ENCODE measurements around the gene TCF7L1. TPM values are rescaled to one million over a fixed set of nuclear protein-coding genes. Genes with fewer than 3 reads are reported as not detected.

TCF7L1 gene
- total RNA-seq, 1 donor from 2014 or later: 8.0 TPM

DNA sequence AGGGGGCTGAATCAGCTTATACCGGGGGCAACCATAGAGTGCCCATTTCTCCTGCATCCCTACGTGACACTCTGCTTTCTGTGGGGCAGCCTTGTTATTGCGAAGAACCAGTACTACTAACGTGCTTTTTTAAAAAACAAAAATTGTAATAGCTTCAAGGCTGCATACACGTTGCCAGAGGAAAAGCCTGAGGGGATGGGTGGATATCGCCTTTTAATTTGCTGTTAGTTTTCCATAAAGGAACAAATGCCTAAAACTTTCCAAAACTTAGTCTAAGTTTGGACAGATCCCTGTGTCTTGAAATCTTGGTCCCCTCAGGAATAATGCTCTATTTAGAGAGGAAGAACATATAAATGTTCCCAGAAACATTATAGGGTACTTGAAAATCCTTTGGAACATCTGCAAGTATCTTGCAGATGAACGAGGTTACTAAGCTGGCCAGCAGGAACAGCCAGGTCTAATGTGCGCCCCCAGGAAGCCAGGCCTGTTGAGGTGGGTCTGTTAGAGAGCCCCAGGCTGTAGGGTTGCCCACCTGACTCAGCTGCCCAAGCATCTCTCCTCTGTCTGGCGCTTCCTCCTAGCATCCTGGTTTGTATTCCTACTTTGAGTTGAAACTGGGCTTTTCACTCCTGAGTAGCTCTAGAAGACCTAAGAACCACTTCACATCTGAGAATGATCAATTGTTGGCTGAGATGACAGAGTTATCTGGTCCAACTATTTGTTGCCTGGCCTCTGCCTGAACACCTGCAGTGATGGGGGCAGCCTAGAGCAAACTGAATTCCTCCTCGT, 97.7 kb downstream of the TCF7L1 start:
- DNase-seq: peak; percentile 95

DNA sequence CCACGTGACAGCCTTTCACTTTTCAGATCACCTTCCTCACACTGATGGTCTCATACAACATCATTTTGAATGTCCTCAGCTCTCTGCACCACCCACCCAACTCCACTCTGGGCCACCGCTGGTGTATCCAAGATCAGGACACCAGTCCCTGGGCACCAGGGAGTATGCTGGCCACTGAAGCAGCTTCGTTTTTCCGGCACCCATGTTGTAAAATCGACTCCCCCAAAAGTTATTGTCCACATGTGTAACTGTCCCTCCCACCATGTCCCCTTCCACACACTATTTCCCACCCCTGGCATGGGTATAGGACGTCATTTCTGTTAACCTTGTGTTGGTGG, 98.2 kb downstream of the TCF7L1 start:
- no peak for DNase-seq

DNA sequence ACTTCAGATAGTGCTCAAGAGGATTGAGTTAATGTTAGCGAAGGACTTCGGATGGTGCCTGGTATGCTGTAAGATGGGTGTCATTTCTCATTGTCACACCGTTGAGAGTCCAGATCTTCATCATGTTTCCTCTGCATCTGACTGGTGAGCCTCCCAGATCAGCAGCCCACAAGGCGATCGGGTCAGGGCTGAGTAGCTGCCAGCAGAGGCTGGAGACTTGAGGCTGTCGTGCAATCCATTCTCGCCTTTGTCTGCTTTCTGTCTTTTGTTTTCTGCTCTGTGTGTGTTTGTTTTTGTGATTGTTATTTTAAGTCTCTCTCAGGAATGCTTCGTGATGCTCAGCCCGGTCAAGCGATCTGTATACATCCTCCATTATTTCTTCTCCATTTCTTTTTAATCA, 98.8 kb downstream of the TCF7L1 start:
- no peak for DNase-seq

DNA sequence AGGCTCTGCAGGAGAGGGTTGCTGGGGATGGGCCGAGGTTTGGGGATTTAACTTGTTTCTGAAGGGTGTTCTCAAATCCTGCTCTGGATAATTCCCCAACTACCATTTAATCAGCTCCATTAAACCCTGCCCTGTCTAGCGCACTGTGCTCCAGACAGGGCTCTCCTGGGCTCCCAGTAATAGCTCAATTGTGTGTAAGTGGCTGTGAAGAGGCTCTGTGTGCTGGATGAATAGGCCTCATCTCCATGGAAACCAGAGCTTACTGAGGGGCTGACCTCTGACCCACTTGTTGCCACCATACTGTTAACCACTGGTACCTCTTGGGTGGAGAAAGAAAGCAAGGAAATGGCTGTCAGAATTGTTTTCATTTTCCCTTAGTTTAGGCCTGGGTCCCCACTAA, 101.7 kb downstream of the TCF7L1 start:
- no peak for DNase-seq

DNA sequence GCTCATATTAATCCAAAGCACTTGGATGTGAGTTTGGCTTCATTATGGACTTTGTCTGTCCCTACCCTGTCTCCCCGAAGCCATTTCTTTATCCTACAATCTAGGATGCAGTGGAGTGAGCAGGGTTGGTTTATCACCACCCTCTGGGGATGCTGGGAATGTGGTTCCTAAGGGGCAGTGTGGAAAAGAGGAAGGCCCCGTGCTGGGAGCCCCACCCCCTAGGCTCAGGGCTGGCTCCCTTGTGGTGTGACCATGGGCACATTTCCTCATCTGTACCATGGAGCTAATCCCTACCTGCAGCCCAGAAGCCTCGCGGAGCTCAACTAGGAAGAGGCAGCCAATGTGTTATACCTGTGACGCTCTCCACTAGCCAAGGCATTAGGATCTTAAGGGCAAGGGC, 102.1 kb downstream of the TCF7L1 start:
- no peak for DNase-seq

DNA sequence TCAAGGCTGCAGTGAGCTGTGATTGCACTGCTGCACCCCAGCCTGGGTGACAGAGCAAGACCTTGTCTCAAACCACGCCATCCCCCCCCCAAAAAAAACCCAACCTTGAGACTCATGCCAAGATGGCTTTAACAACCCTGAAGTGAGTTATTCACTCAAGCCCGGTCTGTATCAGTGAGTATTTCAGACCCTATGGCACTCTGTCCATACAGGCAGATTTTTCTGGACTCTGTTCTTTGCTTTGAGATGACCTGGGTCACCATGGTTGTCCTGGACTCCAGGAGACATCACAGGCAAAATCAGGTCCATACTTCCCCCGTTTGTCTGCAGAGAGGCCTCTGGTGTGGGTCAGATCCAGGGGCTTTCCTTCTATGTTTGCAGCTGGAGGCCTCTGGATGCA, 102.9 kb downstream of the TCF7L1 start:
- no peak for DNase-seq

DNA sequence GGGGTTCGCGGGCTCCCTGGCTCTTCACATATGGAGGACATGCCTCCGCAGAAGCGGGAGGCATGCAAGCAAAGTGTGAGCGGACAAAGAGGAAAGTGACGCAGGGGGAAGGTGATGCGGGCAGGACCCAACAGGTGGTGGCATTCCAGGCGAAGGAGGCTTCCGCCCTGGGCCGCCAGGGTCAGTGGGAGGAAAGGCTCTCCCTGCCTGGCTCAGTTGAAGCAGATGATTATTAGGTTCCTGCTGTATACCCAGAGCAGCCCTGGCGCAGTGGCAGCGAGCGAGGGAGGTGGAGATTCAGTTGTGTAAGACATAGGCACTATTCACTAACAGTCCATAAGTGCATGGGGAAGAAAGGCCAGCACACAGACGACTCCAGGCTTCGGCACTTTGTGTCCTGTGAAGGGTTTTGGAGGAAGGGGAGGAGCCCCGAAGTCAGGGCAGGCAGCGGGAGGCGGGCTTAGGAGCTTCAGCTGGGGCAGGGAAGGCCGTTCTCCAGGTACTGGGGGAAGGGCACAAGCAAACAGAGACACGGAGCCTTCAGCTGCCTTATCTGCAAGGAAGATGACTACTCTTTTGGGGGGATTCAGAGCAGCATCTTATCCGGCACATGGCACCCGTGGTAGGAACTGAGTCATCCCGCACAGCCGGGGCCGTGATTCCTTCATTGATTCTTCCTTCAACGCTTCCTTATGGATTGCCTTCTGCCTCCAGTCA, 104.8 kb downstream of the TCF7L1 start:
- DNase-seq: no peak

DNA sequence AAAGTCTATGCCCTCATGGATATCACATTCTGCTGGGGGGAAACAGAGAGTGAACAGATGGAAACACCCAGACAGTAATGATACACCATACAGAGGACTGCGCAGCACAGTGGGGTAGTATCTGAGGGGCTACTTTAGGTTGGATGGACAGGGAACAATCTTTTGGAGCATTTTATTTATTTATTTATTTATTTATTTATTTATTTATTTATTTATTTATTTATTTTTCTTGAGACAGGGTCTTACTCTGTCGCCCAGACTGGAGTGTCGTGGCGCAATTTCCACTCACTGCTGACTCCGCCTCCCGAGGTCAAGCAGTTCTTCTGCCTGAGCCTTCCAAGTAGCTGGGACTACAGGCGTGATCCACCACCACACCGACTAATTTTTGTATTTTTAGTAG, 105.4 kb downstream of the TCF7L1 start:
- no peak for DNase-seq

DNA sequence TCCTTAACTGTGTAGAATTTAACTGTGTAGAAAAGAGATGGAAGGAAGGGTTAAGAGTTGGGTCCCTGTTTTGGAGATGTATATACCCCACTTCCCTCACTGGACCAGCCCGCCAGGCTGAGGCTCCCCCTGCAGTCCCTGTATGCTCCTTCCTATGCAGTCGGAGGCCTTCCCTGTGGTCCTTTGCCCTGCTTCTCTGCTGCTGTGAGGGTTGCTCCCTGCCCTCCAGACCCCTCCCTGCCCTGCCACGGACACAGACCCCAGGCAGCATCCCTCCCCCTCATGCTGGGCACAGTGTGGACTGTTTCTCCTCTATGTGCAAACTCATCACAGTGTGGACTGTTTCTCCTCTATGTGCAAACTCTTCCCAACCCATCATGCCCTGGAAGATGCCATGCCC, 105.9 kb downstream of the TCF7L1 start:
- DNase-seq: no peak

DNA sequence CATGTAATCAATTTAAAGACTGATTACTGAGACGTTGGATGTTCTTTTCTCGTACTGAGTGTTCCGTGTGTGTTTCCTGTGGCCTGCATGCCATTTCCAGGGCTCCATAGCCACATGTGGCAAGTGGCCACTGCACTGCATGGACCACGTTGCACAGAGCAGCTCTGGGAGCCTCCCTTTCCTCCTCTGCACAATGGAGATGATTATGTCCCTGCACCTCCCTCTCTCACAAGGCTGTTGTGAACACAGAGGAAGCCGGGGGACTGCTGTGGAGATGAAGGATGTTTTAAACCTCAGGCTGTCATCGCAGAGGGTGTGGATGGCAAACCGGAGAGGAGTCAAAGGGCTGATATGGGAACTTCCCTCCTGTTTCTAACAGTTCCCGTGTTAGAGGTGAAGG, 106.9 kb downstream of the TCF7L1 start:
- no peak for DNase-seq

DNA sequence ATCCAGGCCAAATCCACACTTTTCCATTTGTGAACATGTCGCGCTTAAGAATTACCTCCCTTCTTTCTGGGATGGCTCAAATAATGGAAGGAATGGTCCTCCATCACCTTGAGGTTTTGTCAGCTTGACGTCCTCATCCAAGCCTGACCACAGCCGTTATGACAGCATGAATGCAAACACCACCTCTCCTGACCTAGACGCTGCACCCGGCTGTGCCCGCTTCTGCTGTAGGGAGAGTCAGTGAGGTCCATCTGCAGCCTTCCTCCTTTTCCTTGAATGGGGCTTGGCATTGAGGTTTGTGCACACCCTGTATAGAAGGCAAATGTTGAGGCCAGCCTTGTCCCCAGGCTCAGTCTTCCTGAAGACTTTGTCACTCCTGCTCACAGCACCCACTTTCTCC, 109.1 kb downstream of the TCF7L1 start:
- no peak for DNase-seq

DNA sequence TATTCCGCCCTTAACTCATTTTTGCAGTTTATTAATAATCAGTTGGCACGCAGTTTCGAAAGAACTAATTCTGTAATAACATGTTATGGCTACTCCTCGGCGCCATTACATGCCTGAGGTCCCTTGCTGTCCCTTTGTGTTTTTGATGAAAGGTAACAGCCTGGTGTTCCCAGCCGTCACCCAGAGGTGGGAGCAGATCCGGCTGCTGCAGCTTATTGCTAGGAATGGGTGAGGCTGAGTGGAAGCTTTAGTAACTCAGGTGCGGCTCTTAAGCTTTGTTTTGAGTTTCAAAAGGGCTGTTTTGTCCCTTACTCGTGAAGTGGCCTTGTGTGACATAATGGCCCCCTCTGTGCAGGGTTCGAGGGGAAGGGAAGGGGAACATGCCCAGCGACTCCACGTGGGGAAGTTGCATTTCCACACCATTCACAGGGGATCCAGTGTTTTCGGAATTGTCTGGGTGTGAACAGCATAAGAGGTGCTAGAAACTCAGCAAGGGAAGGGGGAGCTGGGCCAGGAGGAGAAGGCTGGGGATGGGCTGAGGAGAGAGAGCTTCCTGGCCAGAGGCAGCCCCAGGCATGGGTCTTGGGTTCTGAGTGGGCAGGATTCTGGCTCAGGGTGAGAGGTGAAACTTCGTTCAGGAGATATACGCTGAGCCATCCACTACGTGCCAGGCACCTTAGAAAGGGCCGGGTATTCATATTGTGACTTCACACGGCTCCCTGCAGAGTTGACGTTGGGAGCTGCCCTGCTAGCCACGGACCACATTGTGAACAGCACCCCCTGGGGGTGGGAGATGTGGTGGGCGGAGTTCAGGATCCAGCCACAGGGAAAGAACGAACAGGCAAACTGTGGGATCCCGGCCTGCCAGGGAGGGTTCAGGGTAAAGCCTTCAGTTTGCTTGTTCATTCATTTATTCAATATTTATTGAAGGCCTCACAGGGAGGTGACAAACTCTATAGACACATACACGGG, 110.2 kb downstream of the TCF7L1 start:
- no peak for DNase-seq

DNA sequence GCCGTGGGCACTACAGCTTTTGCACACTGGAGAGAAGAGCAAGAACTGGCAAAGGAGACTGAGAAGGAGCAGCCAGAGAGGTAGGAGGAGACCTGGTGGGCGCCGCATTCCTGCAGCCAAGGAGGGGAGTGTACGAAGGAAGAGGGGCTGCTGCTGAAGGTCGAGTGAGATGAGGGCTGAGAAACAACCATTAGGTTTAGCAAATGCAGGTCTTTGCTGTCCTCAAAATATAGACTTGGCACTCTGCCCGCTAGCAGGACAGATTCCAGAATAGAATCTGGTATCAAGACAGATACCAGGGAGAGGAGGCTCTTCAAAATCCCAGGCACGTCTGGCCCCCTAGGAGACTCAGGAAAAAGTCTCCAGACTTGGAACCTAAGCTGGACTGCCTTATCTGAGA, 111.6 kb downstream of the TCF7L1 start:
- DNase-seq: no peak

DNA sequence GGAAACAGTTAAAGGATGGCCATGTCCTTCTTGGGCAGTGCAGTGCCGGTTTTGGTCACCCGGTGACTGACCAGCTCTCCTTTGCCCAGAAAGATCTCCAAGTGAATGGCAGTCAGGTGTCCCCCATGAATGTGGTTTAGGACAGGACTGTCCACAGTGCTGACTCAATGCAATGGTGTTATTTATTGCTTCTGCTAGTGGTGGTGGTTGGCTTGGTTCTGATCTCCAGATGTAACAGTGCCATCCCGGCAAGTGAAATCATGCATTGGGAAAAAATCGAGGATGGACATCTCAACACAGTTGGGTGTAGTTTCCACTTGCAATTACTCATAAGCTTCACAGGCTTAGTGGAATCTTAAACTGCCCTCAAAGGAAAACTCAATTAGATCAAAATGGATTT, 112.7 kb downstream of the TCF7L1 start:
- no peak for DNase-seq

DNA sequence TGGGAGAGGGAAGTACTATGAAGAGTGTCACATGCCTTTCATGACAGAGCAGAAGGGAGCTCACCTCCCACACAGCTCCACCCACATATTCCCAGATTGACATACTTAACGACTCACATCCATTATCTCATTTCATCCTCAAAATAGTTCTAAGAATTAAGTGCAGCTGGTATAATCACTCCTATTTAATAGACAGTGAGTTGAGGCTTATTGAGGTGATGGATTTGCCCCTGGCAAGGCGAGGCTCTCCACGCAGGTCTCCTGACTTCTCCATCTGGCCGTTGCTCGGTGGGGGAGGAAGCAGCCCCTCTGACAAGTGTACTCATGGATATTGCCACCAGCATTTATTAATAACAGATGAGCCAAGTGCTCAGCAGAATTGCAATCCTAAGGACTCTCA, 113.2 kb downstream of the TCF7L1 start:
- peak; percentile 78 for DNase-seq

DNA sequence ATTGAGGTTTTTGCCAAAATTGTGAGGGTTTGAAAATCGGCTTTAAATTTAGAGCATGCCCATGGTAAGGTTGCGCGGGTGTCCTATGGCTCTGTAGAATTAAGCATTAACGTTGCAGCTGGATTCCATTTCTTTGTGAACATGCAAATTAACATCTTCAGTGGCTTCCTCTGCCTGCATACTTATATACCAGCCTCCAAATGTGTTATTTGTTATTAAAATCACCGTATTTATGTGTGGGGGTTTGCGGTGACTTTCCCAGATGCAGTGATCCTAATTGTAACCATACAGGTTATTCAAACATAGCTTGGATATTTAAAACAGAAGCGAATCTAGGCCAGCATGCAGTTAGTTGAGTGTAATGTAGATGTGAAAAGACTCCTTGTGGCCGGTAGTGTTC, 114.4 kb downstream of the TCF7L1 start:
- DNase-seq: peak; percentile 38

DNA sequence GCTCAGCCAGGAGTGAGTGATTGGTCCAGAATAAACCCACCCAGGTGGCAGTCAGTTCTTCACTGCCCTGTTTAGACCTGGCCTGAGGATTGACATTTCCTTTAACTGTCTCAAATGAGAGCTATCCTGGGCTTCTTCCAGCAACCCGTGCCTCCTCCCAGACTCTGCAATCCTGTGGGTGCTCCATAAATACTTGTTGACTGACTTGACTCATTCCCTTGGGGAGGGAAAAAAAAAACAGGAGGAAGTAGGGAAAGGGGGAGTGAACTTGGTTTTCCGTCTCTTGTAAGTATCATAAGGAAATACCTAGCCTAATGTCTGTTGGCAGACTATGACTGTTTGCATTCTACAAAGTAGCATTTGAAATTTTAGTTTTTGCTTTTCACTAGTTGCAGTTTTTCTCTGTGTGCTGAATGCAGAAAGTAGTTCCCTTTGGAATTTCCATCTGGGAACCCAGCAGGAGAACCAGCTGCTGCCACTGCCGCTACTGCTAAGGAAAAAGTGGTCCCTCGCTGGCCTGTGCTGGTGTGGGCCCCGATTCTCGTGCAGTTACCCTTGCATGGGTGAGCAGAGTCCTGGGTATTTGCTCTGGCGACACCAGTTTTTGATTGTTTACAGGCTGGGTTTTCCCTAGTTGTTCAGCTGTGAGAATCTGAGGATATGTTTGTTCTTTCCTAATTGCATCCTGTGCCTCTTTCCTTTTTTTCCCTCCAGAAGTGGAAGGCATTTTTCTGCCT, 115.7 kb downstream of the TCF7L1 start:
- peak; percentile 88 for DNase-seq

DNA sequence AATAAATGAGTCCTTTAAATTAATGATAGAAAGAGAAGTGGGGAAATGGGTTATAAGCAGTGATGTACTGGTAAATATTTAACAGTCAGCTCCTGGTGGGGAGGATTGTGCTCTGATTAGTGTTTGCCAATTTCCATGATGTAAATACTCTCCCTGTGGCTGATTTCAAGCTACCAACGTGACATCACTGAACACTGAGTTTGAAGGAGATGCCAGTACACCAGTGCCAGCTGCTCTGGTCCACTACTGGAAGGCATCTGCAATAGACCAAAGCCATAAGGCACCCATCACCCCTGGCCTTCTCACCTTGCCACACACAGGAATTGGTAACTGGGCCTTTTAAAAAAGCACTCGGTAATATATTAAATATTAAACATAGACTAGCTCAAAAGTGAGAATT, 116.9 kb downstream of the TCF7L1 start:
- DNase-seq: no peak

DNA sequence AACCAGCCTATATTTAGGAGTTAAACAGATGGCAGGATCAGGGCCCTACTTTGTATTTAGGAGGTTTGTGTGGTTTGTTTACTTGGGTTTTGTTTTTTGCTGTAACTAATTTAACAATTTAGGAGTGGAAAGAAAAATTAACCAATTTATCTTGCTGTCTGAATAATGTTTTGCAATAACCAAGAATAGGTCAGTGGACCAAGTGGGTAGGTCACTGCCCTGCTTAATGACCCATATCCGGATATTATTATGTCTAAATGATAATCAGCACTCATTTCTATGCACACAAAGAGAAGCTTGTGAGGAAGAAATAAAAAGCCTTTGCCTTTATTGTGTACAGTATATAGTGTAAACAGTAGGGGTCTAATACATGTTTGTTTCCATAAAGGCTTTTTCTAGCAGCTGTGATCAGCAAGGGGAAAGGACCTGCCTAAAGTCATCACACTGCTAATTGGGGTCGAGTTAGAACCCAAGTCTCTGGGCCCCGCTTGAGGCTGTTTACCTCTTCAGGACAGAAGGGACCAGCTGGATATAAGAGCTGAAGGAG, 118.0 kb downstream of the TCF7L1 start:
- DNase-seq: no peak

DNA sequence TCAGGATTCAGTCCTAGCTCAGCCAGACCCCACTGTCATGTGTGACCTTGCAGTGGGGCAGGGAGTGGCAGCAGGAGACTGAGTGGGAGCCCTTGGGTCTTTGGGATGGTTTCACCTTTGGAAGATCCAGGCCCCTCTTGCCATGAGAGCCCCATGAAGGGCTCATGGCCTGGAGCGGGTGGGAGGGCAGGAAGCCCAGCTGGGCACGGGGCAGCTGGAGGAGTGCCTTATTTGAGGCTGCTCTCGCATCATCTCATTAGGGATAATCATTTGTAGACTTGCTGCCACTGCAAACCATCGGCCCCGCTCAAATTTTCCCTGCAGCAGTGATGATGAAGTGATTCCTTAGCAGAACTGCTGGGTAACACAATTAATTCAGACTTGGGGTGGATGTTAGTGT, 120.7 kb downstream of the TCF7L1 start:
- no peak for DNase-seq

DNA sequence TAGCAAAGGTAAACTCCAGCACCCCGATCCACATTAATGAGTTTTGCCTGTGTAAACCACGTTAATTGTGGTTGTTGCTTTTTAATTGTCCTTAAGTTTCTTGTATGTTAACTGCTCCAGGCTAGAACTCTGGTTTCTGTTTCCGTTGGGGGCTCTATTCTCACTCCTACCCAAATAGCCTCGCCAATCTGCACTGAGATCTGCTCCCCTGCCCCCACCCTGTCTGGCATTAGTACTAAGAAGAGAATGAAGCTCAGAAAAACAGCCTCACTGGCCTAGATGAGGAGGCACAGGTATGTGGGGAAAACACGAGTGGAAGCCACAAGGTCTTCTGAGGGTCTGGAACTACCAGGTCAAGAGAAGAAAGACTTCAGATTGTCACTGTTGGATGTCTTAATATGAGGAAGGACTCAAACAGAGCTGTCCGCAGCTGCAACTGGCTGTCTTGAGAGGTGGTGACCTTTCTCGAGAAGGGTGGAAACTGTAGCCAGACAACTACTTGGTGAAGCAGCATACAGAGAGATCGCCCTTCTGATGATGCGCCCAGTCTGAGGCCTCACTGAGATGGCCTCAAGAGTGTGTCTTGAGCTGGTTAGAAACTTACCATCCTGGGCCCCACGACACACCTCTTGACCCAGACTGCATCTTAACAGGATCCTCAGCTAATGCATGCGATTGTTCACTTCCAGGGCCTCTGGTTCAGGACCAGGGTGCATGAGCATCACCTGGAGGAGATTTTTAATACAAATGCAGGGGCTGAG, 121.5 kb downstream of the TCF7L1 start:
- no peak for DNase-seq

Measured in skin of body (tissue), 2 donors.